EH (cell line): ENCODE measurements around the gene DDTL.
"Not testable (repeated sequence)": the region's sequence is repeated elsewhere in the genome, so short reads cannot be mapped to it uniquely, and the experiment has no call there.

Source experiments
- DNase-seq: peaks from one replicate; pipeline ENCODE4 v3.0.0-alpha.2; 2015; ENCODE audit warnings: low read depth

The DDTL gene

DNA sequence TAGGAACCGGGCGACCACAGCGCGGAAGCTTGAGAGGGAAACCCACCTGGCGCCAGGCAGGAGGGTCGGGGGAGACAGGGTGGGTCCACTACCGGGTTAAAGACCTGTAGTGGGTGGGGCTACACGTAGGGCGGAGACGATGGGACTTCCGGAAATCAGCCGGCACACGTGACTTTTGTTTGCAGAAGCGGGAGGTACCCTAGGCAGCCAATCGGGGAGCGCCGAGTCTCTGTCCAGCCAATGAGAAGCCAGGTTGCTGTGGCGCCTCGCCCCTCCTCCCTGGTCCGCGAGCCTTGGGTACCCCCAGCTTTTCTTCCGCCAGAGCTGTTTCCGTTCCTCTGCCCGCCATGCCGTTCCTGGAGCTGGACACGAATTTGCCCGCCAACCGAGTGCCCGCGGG, at the start of gene DDTL:
Gene DDTL, plus strand, starts transcription at position 321 of the 400 bp plus-strand sequence. Its CDS starts 27 bp downstream, at position 348.
- DNase-seq = not testable (repeated sequence)

DNA sequence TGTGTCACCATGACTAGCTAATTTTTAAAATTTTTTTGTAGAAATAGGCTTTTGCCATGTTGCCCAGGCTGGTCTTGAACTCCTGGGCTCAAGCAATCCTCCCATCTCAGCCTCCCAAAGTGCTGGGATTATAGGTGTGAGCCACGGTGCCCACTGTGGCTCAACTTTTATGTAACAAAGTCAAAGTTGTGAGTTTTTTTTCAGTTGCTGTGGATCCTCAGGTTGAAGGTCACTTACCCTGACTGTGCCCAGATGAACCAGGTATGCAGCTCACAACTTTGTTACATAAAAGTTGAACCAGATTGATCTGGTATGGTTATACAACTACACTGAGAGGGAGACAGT, 46.4 kb upstream of the DDTL start:
- not testable (repeated sequence) for DNase-seq

DNA sequence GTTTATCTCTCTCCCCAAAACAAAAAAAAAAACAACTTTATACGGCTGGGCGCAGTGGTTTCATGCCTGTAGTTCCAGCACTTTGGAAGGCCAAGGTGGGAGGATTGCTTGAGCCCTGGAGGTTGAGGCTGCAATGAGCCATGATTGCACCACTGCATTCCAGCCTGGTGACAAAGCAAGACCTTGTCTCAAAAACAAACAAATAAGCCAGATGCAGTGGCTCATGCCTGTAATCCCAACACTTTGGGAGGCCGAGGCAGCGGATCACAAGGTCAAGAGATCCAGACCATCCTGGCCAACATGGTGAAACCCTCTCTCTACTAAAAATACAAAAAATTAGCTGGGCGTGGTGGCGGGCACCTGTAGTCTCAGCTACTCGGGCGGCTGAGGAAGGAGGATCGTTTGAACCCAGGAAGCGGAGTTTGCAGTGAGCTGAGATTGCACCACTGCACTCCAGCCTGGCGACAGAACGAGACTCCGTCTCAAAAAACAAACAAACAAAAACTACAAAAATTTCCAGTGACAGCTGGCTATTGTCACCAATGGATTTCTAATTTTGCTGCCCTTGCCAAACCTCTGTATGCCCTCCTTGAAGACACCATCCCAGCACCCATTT, 45.0 kb upstream of the DDTL start:
- peak; percentile 64 for DNase-seq

DNA sequence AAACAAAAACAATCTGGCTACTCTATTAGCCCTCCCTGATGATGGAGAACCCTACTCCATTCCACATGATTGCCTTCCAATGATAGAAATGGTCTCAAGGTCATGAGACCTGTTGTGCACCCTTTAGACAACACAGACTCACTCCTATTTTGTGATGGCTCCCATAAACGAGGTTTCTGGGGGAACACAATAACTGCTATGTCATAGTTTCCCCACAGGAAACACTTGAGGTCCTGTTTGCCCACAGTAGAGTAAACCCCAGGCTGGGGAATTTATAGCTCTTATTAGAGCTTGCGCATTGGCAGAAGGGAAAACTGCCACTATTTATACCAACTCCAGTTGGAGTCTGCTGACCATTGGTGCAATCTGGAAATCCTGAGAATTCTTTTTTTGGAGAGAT, 43.8 kb upstream of the DDTL start:
- DNase-seq = no peak

DNA sequence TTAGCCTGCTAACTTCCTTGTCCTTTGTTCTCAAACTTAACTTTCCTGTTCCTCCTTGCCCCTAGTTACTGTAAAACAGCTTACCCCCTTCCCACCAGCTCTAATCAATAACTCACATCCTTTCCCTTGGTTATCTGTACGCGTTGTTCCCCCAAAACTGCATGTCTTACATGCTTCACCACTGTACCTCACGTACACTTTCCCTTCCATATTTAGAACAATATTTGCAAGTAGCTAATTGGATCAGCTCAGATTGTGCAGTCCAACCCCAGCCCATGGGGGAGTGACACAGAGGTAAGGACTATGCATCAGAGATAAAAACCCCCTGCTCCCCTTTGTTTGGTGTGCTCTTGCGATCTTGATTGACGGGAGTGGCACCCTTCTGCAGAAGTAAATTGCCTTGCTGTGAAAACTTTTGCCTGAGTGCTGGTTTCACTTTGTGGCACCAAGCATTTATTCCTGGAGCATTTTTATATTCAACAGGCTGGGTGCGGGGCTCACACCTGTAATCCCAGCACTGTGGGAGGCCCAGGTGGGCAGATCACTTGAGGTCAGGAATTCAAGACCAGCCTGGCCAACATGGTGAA, 41.6 kb upstream of the DDTL start:
- no peak for DNase-seq

DNA sequence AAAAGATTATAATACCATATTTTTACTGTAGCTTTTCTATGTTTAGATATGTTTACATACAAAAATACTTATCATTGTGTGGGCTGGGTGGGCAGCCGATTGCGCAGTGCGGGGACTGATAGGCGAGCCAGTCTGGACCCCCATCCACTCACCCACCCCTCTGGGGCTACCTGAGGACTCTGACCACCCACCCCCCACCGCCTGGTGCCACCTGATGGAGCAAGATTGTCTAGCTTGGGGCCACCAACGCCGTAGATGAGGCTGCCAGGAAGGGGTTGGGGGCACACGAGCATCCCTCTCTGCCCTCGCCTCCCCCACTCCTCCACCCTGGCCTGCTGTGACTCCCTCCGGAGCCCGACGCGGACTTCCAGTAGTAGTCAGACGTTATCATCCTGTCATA, 40.1 kb upstream of the DDTL start:
- DNase-seq = no peak

DNA sequence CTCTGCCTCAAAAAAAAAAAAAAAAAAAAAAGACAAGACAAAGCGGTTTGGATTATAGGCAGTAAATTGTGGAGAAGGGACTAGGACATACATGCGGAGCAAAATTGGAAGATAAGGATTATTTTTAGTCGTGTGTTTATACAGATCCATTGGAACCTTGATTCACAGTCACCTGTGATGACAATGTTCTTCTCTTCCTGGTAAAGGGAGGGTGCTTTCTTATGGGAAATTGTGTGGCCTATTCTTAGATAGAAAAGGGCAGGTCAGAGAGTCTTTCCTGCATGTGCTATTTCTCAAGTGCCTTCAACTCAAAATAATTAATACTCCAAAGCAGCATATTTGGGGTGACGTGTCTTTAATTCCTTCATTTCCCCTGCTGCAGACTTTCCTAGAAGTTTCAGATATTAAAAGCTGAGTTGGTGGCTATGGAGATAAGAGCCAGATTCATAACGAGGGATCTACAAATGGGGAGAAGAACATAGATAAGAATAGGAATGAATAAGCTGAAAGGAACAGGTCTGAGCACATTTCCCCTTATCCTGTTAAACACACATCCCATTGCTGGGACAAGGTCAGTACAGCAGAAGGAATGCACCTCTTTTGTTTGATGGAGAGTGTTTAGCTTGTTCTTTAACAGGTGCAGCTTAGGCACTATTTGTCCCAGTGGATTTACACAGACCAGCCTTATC, 28.2 kb upstream of the DDTL start:
- DNase-seq = no peak

DNA sequence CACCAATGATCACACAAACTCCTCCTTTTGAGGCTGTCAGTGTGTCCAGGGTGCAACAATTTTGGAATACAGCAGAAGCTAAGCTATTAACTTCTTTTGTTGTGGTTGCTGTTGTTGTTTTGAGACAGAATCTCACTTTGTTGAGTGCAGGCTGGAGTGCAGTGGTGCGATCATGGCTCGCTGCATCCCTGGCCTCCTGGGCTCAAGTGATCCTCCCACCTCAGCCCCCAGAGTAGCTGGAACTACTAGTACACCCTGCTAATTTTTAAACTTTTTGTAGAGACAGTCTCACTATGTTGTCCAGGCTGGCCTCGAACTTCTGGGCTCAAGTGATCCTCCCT, 27.7 kb upstream of the DDTL start:
- no peak for DNase-seq

DNA sequence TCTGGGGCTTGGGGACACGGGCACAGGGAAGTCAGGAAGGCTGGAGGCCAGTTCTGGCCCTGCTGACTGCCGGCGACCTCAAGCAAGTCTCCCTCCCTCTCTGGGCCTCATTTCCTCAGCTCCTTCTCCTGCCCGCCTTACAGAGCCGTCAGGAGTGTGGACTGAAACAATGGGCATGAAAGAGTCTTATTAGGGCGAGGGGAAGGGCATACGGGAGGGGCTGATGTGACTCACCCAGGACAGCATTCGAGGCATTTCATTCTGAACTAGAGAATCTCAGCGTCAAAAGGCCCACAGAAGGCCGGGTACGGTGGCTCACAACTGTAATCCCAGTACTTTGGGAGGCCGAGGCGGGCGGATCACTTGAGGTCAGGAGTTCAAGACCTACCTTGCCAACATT, 26.5 kb upstream of the DDTL start:
- DNase-seq = not testable (repeated sequence)

DNA sequence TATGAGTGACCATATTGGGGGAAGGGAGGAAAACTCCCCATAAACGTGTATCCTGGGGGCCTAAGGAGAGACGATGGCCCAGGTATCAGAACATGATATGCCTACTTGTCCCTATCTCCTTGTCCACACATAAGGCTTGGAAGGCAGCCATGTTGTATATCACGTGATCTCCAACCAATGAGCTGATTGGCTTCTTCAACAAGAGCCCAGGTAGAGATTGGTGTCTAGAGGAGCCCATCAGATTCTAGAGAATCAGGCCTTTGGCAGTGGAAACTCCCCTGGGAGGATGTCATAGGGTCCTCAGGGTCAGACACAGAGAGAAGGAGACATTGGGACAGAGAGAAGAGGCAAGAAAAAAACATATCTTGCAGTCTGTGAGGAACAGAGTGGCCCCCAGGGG, 19.3 kb upstream of the DDTL start:
- DNase-seq = not testable (repeated sequence)

DNA sequence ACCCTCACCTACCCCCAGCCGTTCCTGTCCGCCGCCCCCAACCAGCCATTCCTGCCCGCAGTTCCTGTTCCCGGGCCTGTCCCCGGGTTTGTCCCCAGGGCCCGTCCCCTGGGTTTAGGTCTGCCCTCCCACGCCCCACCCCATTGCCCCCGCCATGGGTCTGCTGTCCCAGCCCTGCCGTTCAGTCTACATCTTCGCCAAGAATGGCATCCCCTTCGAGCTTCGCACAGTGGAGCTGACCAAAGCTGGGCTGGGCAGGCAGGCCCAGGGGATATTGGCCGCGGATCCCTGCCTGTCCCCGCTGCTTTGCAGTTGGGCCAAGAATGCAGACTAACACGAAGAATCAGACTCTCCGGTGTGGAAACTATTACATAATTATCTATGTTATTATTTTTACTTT, 16.9 kb upstream of the DDTL start:
- DNase-seq = not testable (repeated sequence)

DNA sequence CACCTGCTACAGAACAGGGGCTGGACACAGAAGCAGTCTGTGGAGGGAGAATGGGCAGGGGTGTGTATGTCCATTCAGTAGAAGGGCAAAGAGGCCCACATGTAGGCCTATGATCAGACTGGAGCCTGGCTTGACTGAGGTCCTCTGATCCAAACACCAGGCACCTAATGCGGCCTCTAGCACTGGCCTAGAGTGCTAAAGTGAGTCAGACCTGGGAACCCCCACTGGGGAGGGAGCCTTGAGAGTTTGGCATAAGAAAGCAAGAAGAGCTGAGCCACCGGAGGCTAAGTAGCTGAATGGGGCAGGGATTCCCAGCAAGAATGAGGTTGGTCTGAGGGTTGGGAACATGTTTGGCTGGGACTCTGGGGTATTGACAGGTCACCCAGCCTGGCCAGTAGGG, 15.3 kb upstream of the DDTL start:
- DNase-seq = peak; percentile 23

DNA sequence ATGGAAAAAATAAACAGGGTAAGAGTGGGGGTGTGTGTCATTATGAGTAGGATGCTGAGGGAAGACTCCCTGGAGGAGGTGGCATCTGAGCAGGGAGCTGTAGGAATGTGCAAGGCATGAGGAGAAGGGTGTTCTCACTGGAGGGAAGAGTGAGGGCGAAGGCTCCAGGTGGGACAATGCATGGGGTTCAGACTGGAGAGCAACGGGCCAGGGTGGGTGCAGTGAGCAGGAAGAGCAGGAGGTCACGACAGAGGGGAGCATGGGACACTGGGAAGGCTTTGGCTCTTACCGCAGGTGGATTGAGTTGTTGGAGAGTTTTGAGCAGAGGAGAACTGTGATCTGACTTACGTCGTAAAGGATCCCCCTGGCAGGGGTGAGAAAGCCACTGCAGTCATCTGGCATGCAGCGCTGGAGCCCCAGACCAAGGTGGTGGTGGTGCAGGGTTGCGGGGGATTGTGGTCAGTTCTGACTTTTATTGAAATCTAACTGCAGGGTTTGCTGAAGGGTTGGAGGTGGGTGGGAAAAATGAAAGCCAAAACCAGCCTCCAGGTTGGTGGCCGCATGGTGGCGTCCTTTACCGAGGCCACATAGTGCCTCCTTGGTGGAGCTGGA, 13.8 kb upstream of the DDTL start:
- not testable (repeated sequence) for DNase-seq

DNA sequence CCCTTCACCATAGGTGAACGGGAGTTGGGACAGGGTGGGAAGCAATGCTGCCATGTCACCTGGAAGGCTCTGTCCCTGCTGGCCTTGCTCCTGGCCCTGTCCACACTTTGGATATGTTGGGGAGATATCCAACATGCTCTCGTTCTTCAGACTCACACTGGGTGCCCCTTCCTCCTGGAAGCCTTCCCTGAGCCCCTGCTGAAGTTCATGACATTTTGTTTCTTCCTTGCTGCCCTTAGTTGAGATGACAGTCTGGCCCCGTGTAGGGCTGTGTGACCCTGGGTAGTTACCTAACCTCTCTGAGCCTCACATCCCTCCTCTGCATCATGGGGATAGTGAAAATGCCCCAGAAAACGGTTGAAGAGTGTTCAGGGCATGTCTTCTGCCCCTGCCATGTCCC, 13.2 kb upstream of the DDTL start:
- DNase-seq = not testable (repeated sequence)

DNA sequence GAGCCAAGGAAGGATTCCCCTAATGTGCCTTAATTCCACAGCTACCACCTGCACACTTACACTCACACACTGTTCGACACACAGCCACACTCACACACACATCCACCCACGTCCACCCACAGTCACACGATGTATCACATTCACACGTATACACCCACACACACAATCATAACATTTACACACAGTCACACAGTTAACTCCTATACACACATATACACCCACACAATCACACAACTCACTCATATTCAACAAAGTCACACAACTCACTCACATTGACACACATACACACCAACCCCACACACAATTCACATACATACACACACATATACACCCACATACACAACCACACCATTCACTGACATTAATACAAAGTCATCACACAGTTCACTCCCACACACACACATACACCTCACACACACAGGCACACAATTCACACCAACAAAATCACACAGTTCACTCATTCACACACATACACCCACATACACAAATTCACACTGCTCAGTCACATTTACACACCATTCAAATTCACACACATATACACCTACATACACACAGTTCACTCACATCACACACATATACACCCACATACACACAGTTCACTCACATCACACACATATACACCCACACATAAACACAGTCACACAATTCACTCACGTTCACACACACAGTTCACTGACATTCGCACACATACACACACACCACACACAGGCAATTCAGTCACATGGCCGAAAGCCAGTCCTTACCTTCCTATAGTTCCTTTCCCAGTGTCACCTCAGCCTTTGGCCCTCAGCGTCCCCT, 12.3 kb upstream of the DDTL start:
- DNase-seq = not testable (repeated sequence)

DNA sequence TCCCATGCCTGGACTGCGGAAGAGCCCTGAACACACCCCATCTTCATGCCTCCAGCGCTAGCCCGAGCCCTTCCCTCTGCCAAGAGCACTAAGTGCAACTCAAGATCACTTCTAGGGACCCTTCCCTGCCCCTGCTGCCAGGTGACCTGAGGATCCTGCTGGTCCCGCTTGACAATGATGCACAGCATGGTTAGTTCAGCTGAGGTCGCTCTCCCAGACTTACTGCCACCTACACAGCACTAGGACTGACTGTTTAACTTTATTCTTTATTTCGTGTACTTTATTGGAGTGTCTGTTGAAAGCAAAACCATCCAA, 11.7 kb upstream of the DDTL start:
- not testable (repeated sequence) for DNase-seq

DNA sequence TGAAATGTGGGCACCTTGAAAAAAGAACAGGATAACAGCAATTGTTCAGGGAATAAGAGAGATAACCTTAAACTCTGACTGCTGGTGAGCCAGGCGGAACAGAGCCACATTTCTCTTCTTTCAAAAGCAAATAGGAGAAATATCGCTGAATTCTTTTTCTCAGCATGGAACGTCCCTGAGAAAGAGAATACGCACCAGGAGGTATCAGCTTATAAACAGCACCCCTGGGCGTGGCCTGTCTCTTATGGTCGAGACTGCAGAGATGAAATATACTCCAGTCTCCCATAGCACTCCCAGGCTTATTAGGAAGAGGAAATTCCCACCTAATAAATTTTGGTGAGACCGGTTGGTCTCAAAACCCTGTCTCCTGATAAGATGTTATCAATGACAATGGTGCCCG, 10.8 kb upstream of the DDTL start:
- not testable (repeated sequence) for DNase-seq

DNA sequence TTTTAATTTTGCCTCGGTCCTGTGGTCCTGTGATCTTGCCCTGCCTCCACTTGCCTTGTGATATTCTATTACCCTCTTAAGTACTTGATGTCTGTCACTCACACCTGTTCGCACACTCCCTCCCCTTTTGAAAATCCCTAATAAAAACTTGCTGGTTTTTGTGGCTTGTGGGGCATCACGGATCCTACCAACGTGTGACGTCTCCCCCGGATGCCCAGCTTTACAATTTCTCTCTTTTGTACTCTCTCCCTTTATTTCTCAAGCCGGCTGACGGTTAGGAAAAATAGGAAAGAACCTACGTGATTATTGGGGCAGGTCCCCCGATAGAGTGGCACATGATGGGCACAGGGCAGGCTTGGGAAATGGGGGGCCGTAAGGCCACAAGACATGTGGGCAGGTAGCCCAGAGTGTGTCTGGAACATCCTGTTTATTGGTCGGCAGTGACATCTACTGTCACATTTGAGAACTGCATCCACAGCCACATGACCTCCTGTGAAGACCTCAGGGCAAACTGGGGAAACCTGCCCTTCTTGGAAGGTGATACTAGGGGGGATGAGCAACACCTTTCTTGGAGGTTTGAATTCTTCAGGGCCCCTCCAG, 10.3 kb upstream of the DDTL start:
- DNase-seq = peak; percentile 73

DNA sequence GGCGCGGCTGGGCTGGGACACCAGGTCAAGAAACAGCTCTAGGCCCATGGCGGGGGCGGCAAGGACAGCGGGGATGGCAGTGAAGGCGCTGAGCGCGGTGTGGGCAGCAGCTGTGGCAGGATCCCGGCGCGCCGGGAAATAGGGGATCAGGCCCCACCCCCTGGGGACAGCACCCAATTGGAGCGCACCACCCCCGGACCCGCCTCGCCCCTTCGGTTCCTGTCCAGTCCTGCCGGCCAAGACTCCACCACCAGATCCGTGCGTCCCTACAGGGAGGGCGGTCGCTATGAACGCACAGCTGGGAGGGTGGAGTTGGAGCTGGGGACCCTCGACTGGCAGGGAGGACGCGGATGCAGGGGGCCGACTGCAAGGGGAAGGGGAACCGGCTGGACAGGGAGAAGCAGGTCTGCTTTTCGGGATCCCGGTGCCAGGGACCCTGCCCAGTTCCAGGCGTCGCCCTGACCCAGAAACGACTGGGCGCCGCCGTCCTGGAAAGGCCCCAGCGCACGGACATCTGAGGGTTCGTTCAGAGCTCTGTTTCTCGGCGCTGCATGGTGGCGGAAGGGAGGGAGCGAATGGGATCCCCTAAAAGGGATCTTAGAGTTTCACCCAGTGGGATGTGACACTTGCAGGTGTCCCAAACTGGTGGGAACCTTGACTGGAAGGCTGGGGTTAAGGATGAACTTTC, 5.5 kb upstream of the DDTL start, which contains the start of gene GSTT2B:
Gene GSTT2B, minus strand, starts transcription at position 112 of the 688 bp plus-strand sequence. Its CDS starts 64 bp downstream, at position 48.
- DNase-seq = not testable (repeated sequence)

DNA sequence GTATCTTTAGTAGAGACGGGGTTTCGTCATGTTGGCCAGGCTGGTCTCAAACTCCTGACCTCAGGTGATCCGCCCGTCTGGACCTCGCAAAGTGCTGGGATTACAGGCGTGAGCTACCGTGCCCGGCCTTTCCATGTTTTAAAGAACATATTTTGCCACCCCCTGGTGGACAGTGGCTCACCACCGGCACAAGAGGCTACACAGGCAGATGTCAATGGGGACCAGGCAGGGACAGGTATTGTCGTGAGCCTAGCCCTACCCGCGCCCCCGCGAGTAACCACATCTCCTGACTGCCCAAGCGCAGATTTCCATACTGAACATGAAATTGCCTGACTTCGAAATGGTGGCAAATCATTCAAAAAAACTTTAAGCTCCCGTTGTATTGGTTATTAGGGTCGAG, 594 bp upstream of the DDTL start:
- not testable (repeated sequence) for DNase-seq

DNA sequence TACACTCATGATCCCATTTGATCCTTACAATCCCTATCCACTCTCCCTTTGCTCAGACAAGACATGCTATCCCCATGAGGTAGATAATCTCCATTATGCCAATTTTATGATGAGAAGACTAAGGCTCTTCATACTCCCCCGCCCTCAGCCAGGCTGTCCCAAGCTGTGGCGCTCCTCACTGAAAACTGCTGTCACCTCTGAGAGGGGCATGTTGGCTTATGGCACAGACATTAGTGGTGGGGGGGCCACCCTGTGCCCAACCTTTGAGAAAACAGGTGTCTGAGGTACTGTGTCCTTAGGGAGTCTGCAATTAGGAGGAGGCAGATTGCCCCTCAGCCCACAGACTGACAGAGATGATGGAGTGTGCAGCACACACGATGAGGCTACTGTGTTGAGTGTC, 2.4 kb downstream of the DDTL start:
- no peak for DNase-seq
